Bronchial epithelial cell (primary cell): ENCODE measurements around the gene ERBIN. TPM values are rescaled to one million over a fixed set of nuclear protein-coding genes. Genes with fewer than 3 reads are reported as not detected.
"Not testable (repeated sequence)": the region's sequence is repeated elsewhere in the genome, so short reads cannot be mapped to it uniquely, and the experiment has no call there.

Experiments
- DNase-seq: peaks from one replicate; pipeline ENCODE4 v3.0.0-alpha.2; 2010; ENCODE audit warnings: low read depth
- FAIRE-seq: peaks from 2 replicates; lab custom pipeline; 2011; peaks lifted over from hg19 to GRCh38; lab: Jason Lieb, UNC
- H3K27me3 ChIP-seq: 2 replicates; pipeline ENCODE4 v1.5.1; 2011; ENCODE audit warnings: low read length; ENCODE audit not compliant: control insufficient read depth, insufficient read depth
- H3K36me3 ChIP-seq: 2 replicates; pipeline ENCODE4 v1.5.1; 2011; ENCODE audit warnings: low read length; ENCODE audit not compliant: control insufficient read depth, insufficient read depth
- H3K4me3 ChIP-seq: 2 replicates; pipeline ENCODE4 v1.5.1; 2011; ENCODE audit warnings: mild to moderate bottlenecking, low read depth, low read length, control low read depth
- CTCF ChIP-seq: IDR thresholded peaks from 2 replicates; pipeline ENCODE4 v1.5.1; 2011; ENCODE audit warnings: mild to moderate bottlenecking, moderate library complexity, low read length, control low read depth, inconsistent platforms; ENCODE audit not compliant: insufficient read depth, severe bottlenecking
- total RNA-seq: library from RNA; depleted of rRNA; stranded (reverse); fragments of >200 nt; gene quantifications from 2 replicates; pipeline ENCODE4 v1.2.1, GENCODE V29; 2014

ERBIN gene
- 46.1 and 55.7 TPM in 2 replicates for total RNA-seq

- FAIRE-seq (no peak), DNase-seq (peak; percentile 65)
These were observed at the start of gene ERBIN for GRCh38 chr5:65926276-65926783. Gene ERBIN (plus strand): TSS chr5:65926575. CDS start chr5:65992719, 66,144 bp downstream.

GRCh38 chr5:65876970-65877369 is 49.4 kb upstream of the ERBIN start:
- H3K27me3 ChIP-seq = no peaks in the 10 kb centered on the region
- DNase-seq (no peak), FAIRE-seq (no peak)
- H3K36me3 ChIP-seq = no peaks in the 10 kb centered on the region
- no peak for TF ChIP-seq CTCF
- H3K4me3 ChIP-seq = no peak overlapping the region

More at GRCh38 chr5:65926276-65926783, at the start of gene ERBIN:
- TF ChIP-seq CTCF = no peak
- H3K4me3 ChIP-seq = peak within 1 kb of the TSS; percentile 94
- no peaks in the 10 kb centered on the region for H3K36me3 ChIP-seq
- no peaks in the 10 kb centered on the region for H3K27me3 ChIP-seq

- peak; percentile 89 for DNase-seq
- H3K4me3 ChIP-seq, H3K27me3 ChIP-seq, FAIRE-seq, H3K36me3 ChIP-seq: not testable (repeated sequence)
These were observed 46.6 kb upstream of the ERBIN start for GRCh38 chr5:65879668-65880256.

- no peaks in the 10 kb centered on the region for H3K27me3 ChIP-seq
- H3K4me3 ChIP-seq = no peak overlapping the region
- no peaks in the 10 kb centered on the region for H3K36me3 ChIP-seq
- no peak for TF ChIP-seq CTCF
- DNase-seq (no peak), FAIRE-seq (no peak)
These were observed 45.8 kb upstream of the ERBIN start for GRCh38 chr5:65880496-65881072.

GRCh38 chr5:65882278-65882677 is 44.1 kb upstream of the ERBIN start:
- DNase-seq = no peak
- no peaks in the 10 kb centered on the region for H3K27me3 ChIP-seq
- no peaks in the 10 kb centered on the region for H3K36me3 ChIP-seq
- no peak for FAIRE-seq
- TF ChIP-seq CTCF = no peak
- H3K4me3 ChIP-seq = no peak overlapping the region

GRCh38 chr5:65883461-65883860 is 42.9 kb upstream of the ERBIN start:
- DNase-seq = no peak
- Histone ChIP-seq H3K4me3 (no peak overlapping the region), H3K27me3 (no peaks in the 10 kb centered on the region), H3K36me3 (no peaks in the 10 kb centered on the region)
- FAIRE-seq = no peak
- TF ChIP-seq CTCF = no peak
